Measurements from ENCODE around the gene PDE4C. TPM values are rescaled to one million over a fixed set of nuclear protein-coding genes. Genes with fewer than 3 reads are reported as not detected.

The PDE4C gene
- total RNA-seq, 1 experiment from 2014 or later: 3.0 TPM

DNA sequence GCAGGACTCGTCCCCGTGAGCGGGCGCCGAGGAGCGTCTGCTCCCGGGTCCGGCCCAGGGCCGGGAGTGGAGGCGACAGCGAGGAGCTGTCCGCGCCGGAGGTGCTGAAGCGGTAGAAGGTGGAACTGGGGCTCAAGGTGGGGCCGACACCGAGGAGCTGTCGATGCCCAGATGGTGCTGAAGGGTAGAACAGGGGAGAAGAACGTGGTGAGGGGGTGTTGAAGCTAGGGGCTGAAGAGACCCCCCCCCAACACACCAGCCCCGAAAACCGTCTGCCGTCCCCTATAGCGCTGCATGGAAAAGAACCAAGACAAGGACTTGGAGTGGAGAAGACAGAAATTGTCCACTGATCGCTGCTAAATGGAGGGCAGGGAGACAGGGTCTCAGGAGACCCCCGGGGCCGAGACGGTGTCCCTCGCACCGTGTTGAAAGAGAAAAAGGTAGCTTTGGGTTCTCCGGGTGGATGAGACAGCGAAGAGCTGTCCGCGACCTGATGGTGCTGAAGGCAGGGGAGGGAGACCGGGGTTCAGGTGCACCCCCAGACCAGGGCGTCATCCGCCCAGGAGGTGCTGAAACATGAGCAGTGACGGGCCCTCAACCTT is 7.1 kb upstream of the PDE4C start (continued):
- TF ChIP-seq RELA (CRISPR knock-in tag; IDR thresholded peaks at IDR 0.05; ENCODE audit: borderline replicate concordance) (peak; percentile 85), NR1H2 (CRISPR knock-in tag; IDR thresholded peaks at IDR 0.05) (peak; percentile 78), FOXP1 (CRISPR knock-in tag; IDR thresholded peaks at IDR 0.05; ENCODE audit: borderline replicate concordance) (peak; percentile 99), CREM (CRISPR knock-in tag; IDR thresholded peaks at IDR 0.05) (peak; percentile 89), CTCF (IDR thresholded peaks at IDR 0.05) (no peak), MAX (CRISPR knock-in tag; IDR thresholded peaks at IDR 0.05) (peak; percentile 84), TEAD1 (CRISPR knock-in tag; IDR thresholded peaks at IDR 0.05) (peak; percentile 94), ZNF671 (CRISPR knock-in tag; IDR thresholded peaks at IDR 0.05) (no peak), GTF2I (CRISPR knock-in tag; conservative IDR thresholded peaks at IDR 0.05) (no peak), HMGXB4 (CRISPR knock-in tag; IDR thresholded peaks at IDR 0.05) (peak; percentile 97), NFE2L1 (CRISPR knock-in tag; IDR thresholded peaks at IDR 0.05) (peak; percentile 93), GABPB1 (CRISPR knock-in tag; IDR thresholded peaks at IDR 0.05) (peak; percentile 38; the same call in 1 of the 2 replicates), ZNF232 (CRISPR knock-in tag; IDR thresholded peaks at IDR 0.05) (peak; percentile 94; the same call in 1 of the 2 replicates), KAT7 (CRISPR knock-in tag; IDR thresholded peaks at IDR 0.05; ENCODE audit: borderline replicate concordance) (no peak), JUN (CRISPR knock-in tag; IDR thresholded peaks at IDR 0.05) (peak; percentile 97)
- TF ChIP-seq, protein P1, sequence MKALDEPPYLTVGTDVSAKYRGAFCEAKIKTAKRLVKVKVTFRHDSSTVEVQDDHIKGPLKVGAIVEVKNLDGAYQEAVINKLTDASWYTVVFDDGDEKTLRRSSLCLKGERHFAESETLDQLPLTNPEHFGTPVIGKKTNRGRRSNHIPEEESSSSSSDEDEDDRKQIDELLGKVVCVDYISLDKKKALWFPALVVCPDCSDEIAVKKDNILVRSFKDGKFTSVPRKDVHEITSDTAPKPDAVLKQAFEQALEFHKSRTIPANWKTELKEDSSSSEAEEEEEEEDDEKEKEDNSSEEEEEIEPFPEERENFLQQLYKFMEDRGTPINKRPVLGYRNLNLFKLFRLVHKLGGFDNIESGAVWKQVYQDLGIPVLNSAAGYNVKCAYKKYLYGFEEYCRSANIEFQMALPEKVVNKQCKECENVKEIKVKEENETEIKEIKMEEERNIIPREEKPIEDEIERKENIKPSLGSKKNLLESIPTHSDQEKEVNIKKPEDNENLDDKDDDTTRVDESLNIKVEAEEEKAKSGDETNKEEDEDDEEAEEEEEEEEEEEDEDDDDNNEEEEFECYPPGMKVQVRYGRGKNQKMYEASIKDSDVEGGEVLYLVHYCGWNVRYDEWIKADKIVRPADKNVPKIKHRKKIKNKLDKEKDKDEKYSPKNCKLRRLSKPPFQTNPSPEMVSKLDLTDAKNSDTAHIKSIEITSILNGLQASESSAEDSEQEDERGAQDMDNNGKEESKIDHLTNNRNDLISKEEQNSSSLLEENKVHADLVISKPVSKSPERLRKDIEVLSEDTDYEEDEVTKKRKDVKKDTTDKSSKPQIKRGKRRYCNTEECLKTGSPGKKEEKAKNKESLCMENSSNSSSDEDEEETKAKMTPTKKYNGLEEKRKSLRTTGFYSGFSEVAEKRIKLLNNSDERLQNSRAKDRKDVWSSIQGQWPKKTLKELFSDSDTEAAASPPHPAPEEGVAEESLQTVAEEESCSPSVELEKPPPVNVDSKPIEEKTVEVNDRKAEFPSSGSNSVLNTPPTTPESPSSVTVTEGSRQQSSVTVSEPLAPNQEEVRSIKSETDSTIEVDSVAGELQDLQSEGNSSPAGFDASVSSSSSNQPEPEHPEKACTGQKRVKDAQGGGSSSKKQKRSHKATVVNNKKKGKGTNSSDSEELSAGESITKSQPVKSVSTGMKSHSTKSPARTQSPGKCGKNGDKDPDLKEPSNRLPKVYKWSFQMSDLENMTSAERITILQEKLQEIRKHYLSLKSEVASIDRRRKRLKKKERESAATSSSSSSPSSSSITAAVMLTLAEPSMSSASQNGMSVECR (CRISPR knock-in tag; IDR thresholded peaks at IDR 0.05; ENCODE audit: borderline replicate concordance): peak; percentile 100
- TF ChIP-seq, protein P2, sequence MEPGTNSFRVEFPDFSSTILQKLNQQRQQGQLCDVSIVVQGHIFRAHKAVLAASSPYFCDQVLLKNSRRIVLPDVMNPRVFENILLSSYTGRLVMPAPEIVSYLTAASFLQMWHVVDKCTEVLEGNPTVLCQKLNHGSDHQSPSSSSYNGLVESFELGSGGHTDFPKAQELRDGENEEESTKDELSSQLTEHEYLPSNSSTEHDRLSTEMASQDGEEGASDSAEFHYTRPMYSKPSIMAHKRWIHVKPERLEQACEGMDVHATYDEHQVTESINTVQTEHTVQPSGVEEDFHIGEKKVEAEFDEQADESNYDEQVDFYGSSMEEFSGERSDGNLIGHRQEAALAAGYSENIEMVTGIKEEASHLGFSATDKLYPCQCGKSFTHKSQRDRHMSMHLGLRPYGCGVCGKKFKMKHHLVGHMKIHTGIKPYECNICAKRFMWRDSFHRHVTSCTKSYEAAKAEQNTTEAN (CRISPR knock-in tag; IDR thresholded peaks at IDR 0.05): peak; percentile 95
- TF ChIP-seq, protein P3, sequence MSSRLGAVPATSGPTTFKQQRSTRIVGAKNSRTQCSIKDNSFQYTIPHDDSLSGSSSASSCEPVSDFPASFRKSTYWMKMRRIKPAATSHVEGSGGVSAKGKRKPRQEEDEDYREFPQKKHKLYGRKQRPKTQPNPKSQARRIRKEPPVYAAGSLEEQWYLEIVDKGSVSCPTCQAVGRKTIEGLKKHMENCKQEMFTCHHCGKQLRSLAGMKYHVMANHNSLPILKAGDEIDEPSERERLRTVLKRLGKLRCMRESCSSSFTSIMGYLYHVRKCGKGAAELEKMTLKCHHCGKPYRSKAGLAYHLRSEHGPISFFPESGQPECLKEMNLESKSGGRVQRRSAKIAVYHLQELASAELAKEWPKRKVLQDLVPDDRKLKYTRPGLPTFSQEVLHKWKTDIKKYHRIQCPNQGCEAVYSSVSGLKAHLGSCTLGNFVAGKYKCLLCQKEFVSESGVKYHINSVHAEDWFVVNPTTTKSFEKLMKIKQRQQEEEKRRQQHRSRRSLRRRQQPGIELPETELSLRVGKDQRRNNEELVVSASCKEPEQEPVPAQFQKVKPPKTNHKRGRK (CRISPR knock-in tag; IDR thresholded peaks at IDR 0.05; ENCODE audit: borderline replicate concordance): peak; percentile 69; the same call in 1 of the 2 replicates
- TF ChIP-seq, protein P4, sequence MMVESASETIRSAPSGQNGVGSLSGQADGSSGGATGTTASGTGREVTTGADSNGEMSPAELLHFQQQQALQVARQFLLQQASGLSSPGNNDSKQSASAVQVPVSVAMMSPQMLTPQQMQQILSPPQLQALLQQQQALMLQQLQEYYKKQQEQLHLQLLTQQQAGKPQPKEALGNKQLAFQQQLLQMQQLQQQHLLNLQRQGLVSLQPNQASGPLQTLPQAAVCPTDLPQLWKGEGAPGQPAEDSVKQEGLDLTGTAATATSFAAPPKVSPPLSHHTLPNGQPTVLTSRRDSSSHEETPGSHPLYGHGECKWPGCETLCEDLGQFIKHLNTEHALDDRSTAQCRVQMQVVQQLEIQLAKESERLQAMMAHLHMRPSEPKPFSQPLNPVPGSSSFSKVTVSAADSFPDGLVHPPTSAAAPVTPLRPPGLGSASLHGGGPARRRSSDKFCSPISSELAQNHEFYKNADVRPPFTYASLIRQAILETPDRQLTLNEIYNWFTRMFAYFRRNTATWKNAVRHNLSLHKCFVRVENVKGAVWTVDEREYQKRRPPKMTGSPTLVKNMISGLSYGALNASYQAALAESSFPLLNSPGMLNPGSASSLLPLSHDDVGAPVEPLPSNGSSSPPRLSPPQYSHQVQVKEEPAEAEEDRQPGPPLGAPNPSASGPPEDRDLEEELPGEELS (CRISPR knock-in tag; IDR thresholded peaks at IDR 0.05): peak; percentile 98
